Body of pancreas (tissue), 4 donors: ENCODE data around the gene KIF1A.

Experiments used
- CTCF ChIP-seq, 7 experiments: fragments of 450-650 bp in 4 of 7; fragments of 200-600 bp in 3 of 7; sonication (generic) in 3 of 7; IDR thresholded peaks; one replicate each; pipeline ENCODE4 v1.5.1; 2016 to 2019; ENCODE audit warnings: antibody characterized with exemption in 7 of 7
- POLR2A ChIP-seq, 3 donors: fragments of 450-650 bp; IDR thresholded peaks; one replicate each; pipeline ENCODE4 v1.6.1; 2016; ENCODE audit warnings: antibody characterized with exemption in 3 of 3, mild to moderate bottlenecking in 2 of 3

- TF ChIP-seq CTCF (IDR thresholded peaks at IDR 0.05) (no peak), POLR2A (IDR thresholded peaks at IDR 0.05) (no peak)
Observed at GRCh38 chr2:240825476-240825875, 5.5 kb upstream of the KIF1A start.
